Endothelial cell of umbilical vein (primary cell): Measurements from ENCODE around the gene DAB2IP. TPM values are rescaled to one million over a fixed set of nuclear protein-coding genes. Genes with fewer than 3 reads are reported as not detected.
A peak's percentile ranks its signal among the peaks of the same experiment; 100 is the strongest.
"Not testable (repeated sequence)": the region's sequence is repeated elsewhere in the genome, so short reads cannot be mapped to it uniquely, and the experiment has no call there.

Experiments
- BruUV-seq: library from RNA; stranded (reverse); fragments of 400-500 nt; replicated peaks from 2 replicates; lab custom pipeline; 2021; lab: Mats Ljungman, UMichigan
- CTCF ChIA-PET: fragments of 300-600, 350-600 bp; sonication (Branson Sonifier 250); formaldehyde crosslinking; loops from one replicate; lab custom pipeline; 2021; ENCODE audit warnings: antibody characterized with exemption, inconsistent platforms; lab: Charles Lee
- POLR2A ChIA-PET: fragments of 300-600, 350-600 bp; sonication (Branson Sonifier 250); formaldehyde crosslinking; loops from one replicate; lab custom pipeline; 2021; ENCODE audit warnings: antibody characterized with exemption, inconsistent platforms; lab: Charles Lee
- DNase-seq: peaks from one replicate; pipeline ENCODE4 v3.0.0-alpha.2; 2011; ENCODE audit warnings: low read depth, low spot score
- FAIRE-seq: peaks from 2 replicates; lab custom pipeline; 2011; peaks lifted over from hg19 to GRCh38; lab: Jason Lieb, UNC
- H2AFZ ChIP-seq: 2 replicates; pipeline ENCODE4 v1.6.0; 2012; ENCODE audit warnings: low read depth, low read length, control low read depth, inconsistent platforms
- H3K27ac ChIP-seq: 2 replicates; pipeline ENCODE4 v1.5.1; 2011; ENCODE audit warnings: low read depth, mild to moderate bottlenecking, control low read depth, low read length, moderate library complexity; ENCODE audit not compliant: insufficient read depth
- H3K27me3 ChIP-seq, 2 experiments: 2 replicates each; pipeline versions ENCODE4 v1.6.0 to v1.6.1; 2011; ENCODE audit warnings: low read length in 2 of 2, mixed read lengths in 1 of 2; ENCODE audit not compliant: control insufficient read depth in 2 of 2, insufficient read depth in 2 of 2
- H3K36me3 ChIP-seq, 2 experiments: 2 replicates in 1 of 2; 3 replicates in 1 of 2; pipeline ENCODE4 v1.5.1; 2011; ENCODE audit warnings: low read length in 2 of 2, mild to moderate bottlenecking in 1 of 2, moderate library complexity in 1 of 2; ENCODE audit not compliant: control insufficient read depth in 2 of 2, insufficient read depth in 2 of 2; ENCODE audit errors: extremely low read depth in 1 of 2
- H3K4me1 ChIP-seq: 3 replicates; pipeline ENCODE4 v1.5.1; 2011; ENCODE audit warnings: mild to moderate bottlenecking, low read length; ENCODE audit not compliant: control insufficient read depth, insufficient read depth; ENCODE audit errors: extremely low read depth
- H3K4me2 ChIP-seq: 2 replicates; pipeline ENCODE4 v1.6.1; 2011; ENCODE audit warnings: low read length, control low read depth, mixed read lengths; ENCODE audit not compliant: insufficient read depth
- H3K4me3 ChIP-seq, 3 experiments: fragments of 200-600 bp in 1 of 3; sonication (generic), shearing (Covaris generic) in 1 of 3; replicated peaks in 1 of 3; 2 replicates each; pipeline ENCODE4 v1.5.1; 2011 to 2016; ENCODE audit warnings: control low read depth in 3 of 3, low read length in 3 of 3, mild to moderate bottlenecking in 2 of 3, inconsistent platforms in 1 of 3, low read depth in 1 of 3, moderate library complexity in 1 of 3; ENCODE audit not compliant: insufficient read depth in 1 of 3
- H3K79me2 ChIP-seq: 2 replicates; pipeline ENCODE4 v1.6.0; 2012; ENCODE audit warnings: low read length, inconsistent platforms; ENCODE audit not compliant: control insufficient read depth, insufficient read depth
- H3K9ac ChIP-seq: replicated peaks from 2 replicates; pipeline ENCODE3; 2011; ENCODE audit warnings: low read length, control low read depth; ENCODE audit not compliant: insufficient read depth; ENCODE audit errors: extremely low read depth
- H3K9me1 ChIP-seq: replicated peaks from 3 replicates; pipeline ENCODE4 v1.6.0; 2011; ENCODE audit warnings: mild to moderate bottlenecking, low read length; ENCODE audit not compliant: control insufficient read depth, insufficient read depth; ENCODE audit errors: extremely low read depth
- H3K9me3 ChIP-seq: replicated peaks from 2 replicates; pipeline ENCODE4 v1.5.1; 2012; ENCODE audit warnings: low read length, inconsistent platforms; ENCODE audit not compliant: control insufficient read depth, insufficient read depth
- H4K20me1 ChIP-seq: replicated peaks from 2 replicates; pipeline ENCODE3; 2011; ENCODE audit warnings: mild to moderate bottlenecking, low read length; ENCODE audit not compliant: control insufficient read depth, insufficient read depth; ENCODE audit errors: extremely low read depth
- EZH2 ChIP-seq: IDR thresholded peaks from 2 replicates; pipeline ENCODE4 v1.6.1; 2012; ENCODE audit warnings: borderline replicate concordance, low read depth, mild to moderate bottlenecking, moderate library complexity, low read length, inconsistent platforms; ENCODE audit not compliant: severe bottlenecking
- dilution Hi-C: fragments of 300-500 bp; cut with MboI; formaldehyde crosslinking; loops from one replicate; pipeline ENCODE4 v1.15.0; 2019; ENCODE audit warnings: low sequenced_read_pairs; ENCODE audit not compliant: extremely low pct_ligation_motif_present
- intact Hi-C: fragments of 100-400 bp; cut with micrococcal nuclease; formaldehyde crosslinking; loops from one replicate; pipeline ENCODE4 v1.10.0; 2022
- polyA plus RNA-seq, 4 experiments: library from polyadenylated mRNA; depleted of rRNA in 3 of 4; stranded (reverse) in 3 of 4; unstranded in 1 of 4; fragments of >200 nt; gene quantifications; 2 replicates each; pipeline versions ENCODE4 v1.2.1 to v1.2.3, GENCODE V29; 2011 to 2012; ENCODE audit warnings: missing spikeins in 1 of 4
- total RNA-seq: library from RNA; stranded (reverse); gene quantifications from 2 replicates; pipeline ENCODE4 v1.2.3, GENCODE V29; 2021

The DAB2IP gene
- total and polyA plus RNA-seq, 2 donors (not counting 3 experiments of a cell fraction or from before 2014, with no cell fraction given) = 29.2 to 53.6 TPM

DNA sequence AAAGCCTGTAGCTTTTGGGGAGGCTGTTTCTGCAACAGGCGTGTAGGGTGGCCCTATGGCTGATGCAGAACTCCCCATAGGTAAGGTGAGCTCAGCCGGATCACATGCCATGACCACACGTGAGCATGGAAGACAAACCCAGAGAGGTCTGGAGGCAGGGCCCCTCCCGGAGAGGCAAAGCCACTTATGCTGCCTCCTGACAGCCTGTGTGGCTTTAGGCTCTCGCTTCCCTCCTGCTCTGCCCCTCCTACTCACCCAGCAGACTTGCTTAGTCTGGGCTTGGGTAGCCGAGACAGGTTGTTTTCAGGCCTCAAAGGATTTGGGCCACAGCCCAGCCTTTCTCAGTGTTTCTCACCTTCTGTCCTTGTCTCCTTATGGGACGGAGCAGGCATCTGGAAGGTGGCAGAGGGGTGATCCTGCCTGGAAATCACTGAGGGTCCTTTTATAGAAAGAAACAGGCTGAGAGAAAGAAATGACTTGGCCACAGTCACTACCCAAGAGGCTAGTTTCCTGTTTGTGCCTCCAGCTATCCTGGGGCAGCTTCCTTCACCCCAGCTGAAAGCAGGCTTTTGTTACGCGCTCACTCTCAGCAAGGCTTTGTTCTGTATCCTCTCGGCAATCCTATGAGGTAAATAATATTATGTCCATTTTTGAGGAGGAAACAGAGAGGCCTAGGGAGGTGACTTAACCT lies 89.9 kb downstream of the DAB2IP start:
- no peaks in the 10 kb centered on the region for H3K9me1 ChIP-seq
- FAIRE-seq (peak; percentile 33), DNase-seq (peak; percentile 39)
- peaks cover 11% of the 10 kb centered on the region for H3K79me2 ChIP-seq
- no peak overlapping the region for H3K4me2 ChIP-seq
- no peaks in the 10 kb centered on the region for H3K27me3 ChIP-seq
- no peak overlapping the region for H3K9ac ChIP-seq
- CTCF ChIA-PET = interaction anchor here (1.5 to 1.6 kb wide), 2 partner anchors 10 to 264 kb away, joined by 3 to 4 read pairs; no protein-coding TSS in a partner anchor
- H3K4me3 ChIP-seq = no peak overlapping the region
- H3K9me3 ChIP-seq = no peaks in the 10 kb centered on the region
- peaks cover 0 to 2% of the 10 kb centered on the region in 2 experiments for H3K36me3 ChIP-seq
- intact Hi-C loops (no loop called here), dilution Hi-C loops (no loop called here)
- no peak overlapping the region for H2AFZ ChIP-seq
- H4K20me1 ChIP-seq = no peaks in the 10 kb centered on the region
- BruUV-seq = no TSS peak
- POLR2A ChIA-PET = no interaction called here
- no peak for TF ChIP-seq EZH2
- H3K4me1 ChIP-seq = peaks cover 33% of the 10 kb centered on the region
- H3K27ac ChIP-seq = peak overlapping the region; percentile 5

DNA sequence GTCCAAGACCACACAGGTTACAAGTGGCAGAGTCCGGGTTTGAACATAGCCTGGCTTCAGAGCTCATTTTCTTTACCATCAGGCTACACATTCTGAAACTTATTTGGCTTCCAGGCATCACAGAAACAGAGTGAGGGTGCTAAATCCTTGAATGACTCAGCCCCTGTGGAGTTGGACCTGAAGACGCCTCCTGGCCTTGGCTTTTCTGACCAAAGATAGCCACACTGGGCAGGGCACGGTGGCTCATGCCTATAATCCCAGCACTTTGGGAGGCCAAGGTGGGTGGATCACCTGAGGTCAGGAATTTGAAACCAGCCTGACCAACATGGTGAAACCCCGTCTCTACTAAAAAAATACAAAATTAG lies 90.5 kb downstream of the DAB2IP start:
- FAIRE-seq = peak; percentile 33
- CTCF ChIA-PET = interaction anchor here (1.5 to 2.4 kb wide), 3 partner anchors 9 to 264 kb away, joined by 3 to 8 read pairs (median 4); no protein-coding TSS in a partner anchor
- H3K36me3 ChIP-seq, H3K4me3 ChIP-seq, intact Hi-C loops, H4K20me1 ChIP-seq, H3K27me3 ChIP-seq, H2AFZ ChIP-seq, DNase-seq, H3K9ac ChIP-seq, H3K9me3 ChIP-seq, dilution Hi-C loops, POLR2A ChIA-PET, BruUV-seq, H3K4me2 ChIP-seq, H3K9me1 ChIP-seq: not testable (repeated sequence)
- H3K27ac ChIP-seq = peak overlapping the region; percentile 5
- peaks cover 28% of the 10 kb centered on the region for H3K4me1 ChIP-seq
- H3K79me2 ChIP-seq = peaks cover 11% of the 10 kb centered on the region
